SU-DHL-6 (cell line): ENCODE measurements around the gene CFB.

Experiments
- EZH2phosphoT487 ChIP-seq: fragments of 200-600 bp; sonication (generic), shearing (Covaris generic); conservative IDR thresholded peaks from 2 replicates; pipeline ENCODE4 v1.6.1; 2018; ENCODE audit warnings: mild to moderate bottlenecking, antibody characterized with exemption, low read length, moderate library complexity, mixed read lengths
- TF ChIP-seq, protein P1 (sequence below): fragments of 200-600 bp; sonication (generic); IDR thresholded peaks from one replicate; pipeline ENCODE4 v1.5.1; 2017; ENCODE audit warnings: antibody characterized with exemption, mild to moderate bottlenecking, low read length, moderate library complexity; ENCODE audit not compliant: insufficient read depth, poor library complexity, severe bottlenecking

DNA sequence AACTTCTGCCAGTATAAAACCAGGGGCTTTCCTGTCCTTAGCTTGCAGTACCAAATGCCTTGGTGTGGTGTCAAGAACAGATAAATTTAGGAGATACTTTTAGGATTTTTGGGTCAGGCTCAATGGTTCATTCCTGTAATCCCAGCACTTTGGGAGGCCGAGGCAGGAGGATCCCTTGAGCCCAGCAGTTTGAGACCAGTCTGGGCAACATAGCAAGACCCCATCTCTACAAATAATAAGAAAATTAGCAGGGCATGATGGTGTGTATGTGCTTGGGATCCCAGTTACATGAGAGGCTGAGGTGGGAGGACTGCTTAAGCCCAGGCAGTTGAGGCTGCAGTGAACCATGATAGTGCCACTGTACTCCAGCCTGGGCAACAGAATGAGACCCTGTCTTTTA lies 40.9 kb upstream of the CFB start:
- TF ChIP-seq, protein P1, sequence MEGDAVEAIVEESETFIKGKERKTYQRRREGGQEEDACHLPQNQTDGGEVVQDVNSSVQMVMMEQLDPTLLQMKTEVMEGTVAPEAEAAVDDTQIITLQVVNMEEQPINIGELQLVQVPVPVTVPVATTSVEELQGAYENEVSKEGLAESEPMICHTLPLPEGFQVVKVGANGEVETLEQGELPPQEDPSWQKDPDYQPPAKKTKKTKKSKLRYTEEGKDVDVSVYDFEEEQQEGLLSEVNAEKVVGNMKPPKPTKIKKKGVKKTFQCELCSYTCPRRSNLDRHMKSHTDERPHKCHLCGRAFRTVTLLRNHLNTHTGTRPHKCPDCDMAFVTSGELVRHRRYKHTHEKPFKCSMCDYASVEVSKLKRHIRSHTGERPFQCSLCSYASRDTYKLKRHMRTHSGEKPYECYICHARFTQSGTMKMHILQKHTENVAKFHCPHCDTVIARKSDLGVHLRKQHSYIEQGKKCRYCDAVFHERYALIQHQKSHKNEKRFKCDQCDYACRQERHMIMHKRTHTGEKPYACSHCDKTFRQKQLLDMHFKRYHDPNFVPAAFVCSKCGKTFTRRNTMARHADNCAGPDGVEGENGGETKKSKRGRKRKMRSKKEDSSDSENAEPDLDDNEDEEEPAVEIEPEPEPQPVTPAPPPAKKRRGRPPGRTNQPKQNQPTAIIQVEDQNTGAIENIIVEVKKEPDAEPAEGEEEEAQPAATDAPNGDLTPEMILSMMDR = no peak
- no peak for TF ChIP-seq EZH2phosphoT487
